Gastrocnemius medialis (tissue), 4 donors: ENCODE data around the gene HES4. TPM values are rescaled to one million over a fixed set of nuclear protein-coding genes. Genes with fewer than 3 reads are reported as not detected.

Experiments
- ATAC-seq, 2 donors: fragments of 150-250 bp; one replicate each; pipeline ENCODE4 v1.9.1; 2016
- DNase-seq, 2 donors: peaks; one replicate each; pipeline ENCODE4 v3.0.0-alpha.2; 2019
- H3K27ac ChIP-seq, 4 donors: fragments of 200-600 bp; sonication (generic); 1 replicate in 1 of 4; 2 replicates in 3 of 4; pipeline ENCODE4 v1.5.1; 2016 to 2018; ENCODE audit warnings: mild to moderate bottlenecking in 2 of 4, moderate library complexity in 1 of 4
- H3K27me3 ChIP-seq, 3 donors: fragments of 200-600 bp; sonication (generic) in 2 of 3; 1 replicate in 1 of 3; 2 replicates in 2 of 3; pipeline versions ENCODE4 v1.5.1 to v1.6.0; 2016 to 2019; ENCODE audit warnings: mild to moderate bottlenecking in 1 of 3, moderate library complexity in 1 of 3
- H3K36me3 ChIP-seq, 2 donors: fragments of 200-600 bp; sonication (generic) in 1 of 2; one replicate each; pipeline ENCODE4 v1.5.1; 2017 to 2018
- H3K4me1 ChIP-seq, 2 donors: fragments of 200-600 bp; sonication (generic) in 1 of 2; one replicate each; pipeline ENCODE4 v1.5.1; 2016 to 2017; ENCODE audit warnings: mild to moderate bottlenecking in 2 of 2
- H3K4me3 ChIP-seq, 4 donors: fragments of 200-600 bp; sonication (generic) in 3 of 4; 1 replicate in 1 of 4; 2 replicates in 3 of 4; pipeline ENCODE4 v1.5.1; 2016 to 2019; ENCODE audit warnings: mild to moderate bottlenecking in 2 of 4
- H3K9me3 ChIP-seq, 3 donors: fragments of 200-600 bp; sonication (generic) in 2 of 3; 1 replicate in 1 of 3; 2 replicates in 2 of 3; pipeline ENCODE4 v1.5.1; 2016 to 2019
- CTCF ChIP-seq, 5 experiments: fragments of 450-650 bp in 3 of 5; fragments of 200-600 bp in 2 of 5; sonication (generic) in 2 of 5; IDR thresholded peaks in 4 of 5; conservative IDR thresholded peaks in 1 of 5; 1 replicate in 4 of 5; 2 replicates in 1 of 5; pipeline ENCODE4 v1.5.1; 2016 to 2019; ENCODE audit warnings: antibody characterized with exemption in 5 of 5, mild to moderate bottlenecking in 3 of 5, moderate library complexity in 3 of 5
- POLR2A ChIP-seq, 2 donors: fragments of 450-650 bp; IDR thresholded peaks; one replicate each; pipeline ENCODE4 v1.6.1; 2017; ENCODE audit warnings: antibody characterized with exemption in 2 of 2, mild to moderate bottlenecking in 2 of 2, moderate library complexity in 2 of 2
- in situ Hi-C, 4 donors: fragments of 200-750 bp; cut with MboI; loops; one replicate each; pipeline versions ENCODE4 v1.15.0 to v1.8.0; 2017; ENCODE audit warnings: low sequenced_read_pairs in 4 of 4
- intact Hi-C: fragments of 100-400 bp; cut with DNase I; formaldehyde crosslinking; loops from one replicate; pipeline ENCODE4 v1.15.1; 2023; ENCODE audit warnings: low total_unique reads
- total RNA-seq, 4 donors: library from RNA; depleted of rRNA; stranded (reverse); fragments of >200 nt; gene quantifications; one replicate each; pipeline versions ENCODE4 v1.1.0 to v1.2.3, GENCODE V29; 2016

Gene HES4
- total RNA-seq, 4 donors from 2014 or later = 6.4 to 17.4 (median 9.5) TPM

DNA sequence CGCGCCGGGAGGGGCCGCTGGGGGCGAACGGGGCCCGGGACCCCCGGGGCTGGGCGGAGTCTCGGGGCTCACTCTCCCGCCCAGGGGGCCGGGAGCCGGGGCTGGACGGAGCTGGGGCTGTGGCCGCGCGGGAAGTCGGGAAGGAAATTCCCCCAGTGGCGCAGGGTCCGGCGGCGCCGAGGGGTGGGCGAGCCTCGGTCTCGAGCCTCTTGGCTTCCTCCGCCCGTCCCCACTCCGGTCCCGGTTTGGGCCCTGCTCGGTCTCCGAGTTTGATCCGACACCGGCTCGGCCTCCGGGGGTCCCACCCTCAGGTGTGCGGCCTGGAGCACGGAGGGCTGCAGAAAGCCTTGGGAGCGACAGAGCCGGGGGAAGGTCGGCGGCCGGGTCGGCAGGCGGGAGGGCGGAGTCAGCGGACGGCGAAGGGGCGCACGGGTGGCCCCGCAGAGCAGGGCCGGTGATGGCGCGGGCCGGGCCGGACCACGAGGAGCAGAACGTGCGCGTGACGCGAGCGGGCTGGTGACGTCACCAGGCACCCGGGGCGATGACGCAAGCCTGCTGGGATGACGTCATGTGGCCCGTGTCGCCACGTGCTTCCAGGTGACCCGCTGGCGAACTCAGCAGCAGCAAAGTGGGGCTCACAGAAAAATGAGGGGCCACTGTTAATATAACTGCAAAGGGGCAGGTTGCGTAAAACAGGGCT is 610 bp upstream of the HES4 start:
- peaks cover 10 to 15% of the 10 kb centered on the region in 2 donors for H3K4me1 ChIP-seq
- peak in 1 of 2 donors; percentile 57 for DNase-seq
- in situ Hi-C loops = no loop called here

GRCh38 chr1:998995-999724 is 737 bp downstream of the HES4 start:
- Histone ChIP-seq H3K27me3 (peaks cover 4 to 11% (median 7%) of the 10 kb centered on the region in 3 donors), H3K4me1 (peaks cover 0 to 3% of the 10 kb centered on the region in 2 donors), H3K36me3 (no peaks in the 10 kb centered on the region), H3K27ac (peak overlapping the region; percentile 84 to 92 (median 89)), H3K9me3 (no peaks in the 10 kb centered on the region), H3K4me3 (peak overlapping the region; percentile 57 to 85 (median 71))
- ATAC-seq = peak; percentile 4 to 5
- TF ChIP-seq CTCF (IDR thresholded peaks at IDR 0.05 in 4 of 5, conservative IDR thresholded peaks at IDR 0.05 in 1 of 5) (no peak), POLR2A (IDR thresholded peaks at IDR 0.05) (no peak)
- in situ Hi-C loops = no loop called here
- intact Hi-C loops = no loop called here
- no peak for DNase-seq

More for the DNA sequence above, 610 bp upstream of the HES4 start:
- Histone ChIP-seq H3K4me3 (peak overlapping the region; percentile 57 to 85 (median 71)), H3K9me3 (no peaks in the 10 kb centered on the region), H3K27me3 (peaks cover 4 to 11% (median 7%) of the 10 kb centered on the region in 3 donors), H3K36me3 (no peaks in the 10 kb centered on the region), H3K27ac (peak overlapping the region; percentile 84 to 92 (median 89))
- TF ChIP-seq POLR2A (IDR thresholded peaks at IDR 0.05) = peak; percentile 19 to 40
- peak in 1 of 5 experiments; percentile 24 for TF ChIP-seq CTCF (IDR thresholded peaks at IDR 0.05 in 4 of 5, conservative IDR thresholded peaks at IDR 0.05 in 1 of 5)
- intact Hi-C loops = loop anchor here (1.0 to 5.0 kb wide), 4 partner anchors 13 to 78 kb away; partner anchors contain the start of genes ISG15, PERM1 and SAMD11
- ATAC-seq = peak; percentile 24 to 40

- in situ Hi-C loops (no loop called here), intact Hi-C loops (no loop called here)
- TF ChIP-seq CTCF (IDR thresholded peaks at IDR 0.05 in 4 of 5, conservative IDR thresholded peaks at IDR 0.05 in 1 of 5) = no peak
- TF ChIP-seq POLR2A (IDR thresholded peaks at IDR 0.05) = no peak
- Histone ChIP-seq H3K4me1 (peaks cover 0 to 3% of the 10 kb centered on the region in 2 donors), H3K27ac (peak overlapping the region in 2 of 4 donors; percentile 84 to 89), H3K36me3 (no peaks in the 10 kb centered on the region), H3K4me3 (peak overlapping the region; percentile 34 to 85 (median 71)), H3K9me3 (no peaks in the 10 kb centered on the region), H3K27me3 (peaks cover 4 to 11% (median 7%) of the 10 kb centered on the region in 3 donors)
- ATAC-seq (no peak), DNase-seq (no peak)
Measured at GRCh38 chr1:998745-998994, 1.2 kb downstream of the HES4 start.

DNA sequence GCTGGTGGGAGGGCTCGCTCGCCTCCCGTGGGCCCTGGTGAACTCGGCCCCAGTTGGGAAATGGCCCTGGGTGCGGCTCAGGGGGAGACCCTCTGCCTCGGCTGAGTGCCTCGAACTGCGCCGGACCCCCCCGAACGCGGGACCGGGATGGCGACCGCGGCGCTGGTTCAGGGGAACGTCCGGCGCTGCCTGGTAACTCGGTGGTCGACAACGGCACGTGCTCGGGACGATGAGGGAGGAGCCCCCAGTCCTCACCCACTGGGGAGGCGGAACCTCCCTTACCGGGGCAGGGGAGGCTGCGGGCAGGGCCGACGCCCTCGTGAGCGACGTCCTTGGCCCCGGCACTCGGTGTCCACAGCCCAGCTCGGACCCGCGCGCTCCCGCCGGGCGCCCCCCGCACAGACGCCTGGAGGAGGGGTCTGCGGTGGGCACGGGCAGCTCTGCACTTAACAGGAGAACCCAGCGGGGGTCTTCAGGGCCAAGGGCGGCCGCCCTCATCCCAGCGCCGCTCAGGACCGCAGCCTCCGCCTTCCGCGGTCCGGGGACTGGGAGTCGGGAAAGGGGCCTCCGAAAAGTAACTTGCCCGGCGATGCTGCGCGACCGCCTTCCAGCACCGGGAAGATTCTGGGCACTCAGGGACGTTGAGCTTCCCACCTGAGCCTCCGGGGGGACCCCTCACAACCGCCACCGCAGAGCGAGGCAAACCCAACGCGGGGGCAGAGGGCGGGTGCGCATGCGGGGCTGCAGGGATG is 1.7 kb downstream of the HES4 start:
- H3K27me3 ChIP-seq = peaks cover 4 to 11% (median 7%) of the 10 kb centered on the region in 3 donors
- in situ Hi-C loops = no loop called here
- ATAC-seq = no peak
- no peak overlapping the region for H3K27ac ChIP-seq
- TF ChIP-seq POLR2A (IDR thresholded peaks at IDR 0.05) (no peak), CTCF (IDR thresholded peaks at IDR 0.05 in 4 of 5, conservative IDR thresholded peaks at IDR 0.05 in 1 of 5) (no peak)
- H3K4me3 ChIP-seq = peak overlapping the region in 3 of 4 donors; percentile 34 to 79 (median 63)
- DNase-seq = no peak
- intact Hi-C loops = no loop called here
- no peaks in the 10 kb centered on the region for H3K9me3 ChIP-seq
- H3K4me1 ChIP-seq = peaks cover 0 to 3% of the 10 kb centered on the region in 2 donors
- H3K36me3 ChIP-seq = no peaks in the 10 kb centered on the region
